Activated CD4-positive, alpha-beta memory T cell treated with anti-CD3 and anti-CD28 coated beads for 36 hours (primary cell): ENCODE data around the gene SYCP2L. TPM values are rescaled to one million over a fixed set of nuclear protein-coding genes. Genes with fewer than 3 reads are reported as not detected.
"Not testable (repeated sequence)": the region's sequence is repeated elsewhere in the genome, so short reads cannot be mapped to it uniquely, and the experiment has no call there.

Experiments used
- CTCF ChIA-PET: fragments of 350-600 bp; sonication (Branson Sonifier 250); formaldehyde crosslinking; loops from one replicate; lab custom pipeline; 2021; ENCODE audit warnings: antibody characterized with exemption, inconsistent platforms; lab: Charles Lee
- POLR2A ChIA-PET: fragments of 350-600 bp; sonication (Branson Sonifier 250); formaldehyde crosslinking; loops from one replicate; lab custom pipeline; 2021; ENCODE audit warnings: antibody characterized with exemption; lab: Charles Lee
- DNase-seq: peaks from one replicate; pipeline ENCODE4 v3.0.0-alpha.2; 2020
- H3K27ac Mint-ChIP-seq: one replicate; pipeline ENCODE4 v1.8.0; 2021; ENCODE audit warnings: mixed read lengths
- H3K27me3 Mint-ChIP-seq: one replicate; pipeline ENCODE4 v1.8.0; 2021; ENCODE audit warnings: mixed read lengths
- H3K36me3 Mint-ChIP-seq: one replicate; pipeline ENCODE4 v1.8.0; 2021; ENCODE audit warnings: mixed read lengths
- H3K4me1 Mint-ChIP-seq: one replicate; pipeline ENCODE4 v1.8.0; 2021; ENCODE audit warnings: low read depth, mixed read lengths
- H3K4me3 Mint-ChIP-seq: one replicate; pipeline ENCODE4 v1.8.0; 2021; ENCODE audit warnings: mild to moderate bottlenecking, mixed read lengths
- H3K9me3 Mint-ChIP-seq: one replicate; pipeline ENCODE4 v1.8.0; 2021; ENCODE audit warnings: mixed read lengths
- intact Hi-C: fragments of 100-400 bp; cut with micrococcal nuclease; formaldehyde crosslinking; loops from one replicate; pipeline ENCODE4 v1.15.1; 2023
- total RNA-seq, 2 experiments: library from RNA; stranded (reverse); gene quantifications; one replicate each; pipeline ENCODE4 v1.2.3, GENCODE V29; 2021

Gene SYCP2L
- total RNA-seq = under 1 TPM in 1 of 2 experiments, not detected in 1; 0.10 TPM

GRCh38 chr6:10886691-10887502 lies at the start of gene SYCP2L:
Gene SYCP2L, plus strand, starts transcription at chr6:10887052. Its CDS starts 75 bp downstream, at chr6:10887127.
- intact Hi-C loops = loop anchor here (2.0 kb wide), 1 partner anchor 48 kb away; the partner anchor contains the start of gene MAK
- no peak within 1 kb of the TSS for H3K27ac Mint-ChIP-seq
- no peaks in the 10 kb centered on the region for H3K9me3 Mint-ChIP-seq
- peak; percentile 17 for DNase-seq
- CTCF ChIA-PET = interaction anchor here (0.6 kb wide), 1 partner anchor 21 kb away, joined by 3 read pairs; no protein-coding TSS in a partner anchor
- peak within 1 kb of the TSS; percentile 52 for H3K4me3 Mint-ChIP-seq
- peaks cover 11% of the 10 kb centered on the region for H3K4me1 Mint-ChIP-seq
- H3K27me3 Mint-ChIP-seq = peaks cover 68% of the 10 kb centered on the region
- no peaks in the 10 kb centered on the region for H3K36me3 Mint-ChIP-seq
- POLR2A ChIA-PET = no interaction called here

- H3K36me3 Mint-ChIP-seq = peaks cover 7% of the 10 kb centered on the region
- ChIA-PET CTCF (interaction anchor here (0.9 to 1.9 kb wide), 2 partner anchors 35 to 233 kb away, joined by 3 to 7 read pairs; no protein-coding TSS in a partner anchor), POLR2A (no interaction called here)
- peak; percentile 36 for DNase-seq
- H3K27ac Mint-ChIP-seq = peak overlapping the region; percentile 73
- H3K4me3 Mint-ChIP-seq = peak overlapping the region; percentile 73
- intact Hi-C loops = loop anchor here (5.0 kb wide), 2 partner anchors 440 to 530 kb away; no protein-coding TSS in a partner anchor
- H3K4me1 Mint-ChIP-seq = peaks cover 31% of the 10 kb centered on the region
- peaks cover 40% of the 10 kb centered on the region for H3K27me3 Mint-ChIP-seq
- H3K9me3 Mint-ChIP-seq = peaks cover 8% of the 10 kb centered on the region
Observed at GRCh38 chr6:10837622-10837994, 49.2 kb upstream of the SYCP2L start.

GRCh38 chr6:10837995-10838793 lies 48.7 kb upstream of the SYCP2L start, which contains the start of gene MAK:
Gene MAK, minus strand, starts transcription at chr6:10838539. Its CDS starts 7,891 bp downstream, at chr6:10830648.
- H3K4me3 Mint-ChIP-seq = peak within 1 kb of the TSS; percentile 73
- peak within 1 kb of the TSS; percentile 98 for H3K27ac Mint-ChIP-seq
- intact Hi-C loops = loop anchor here (1.0 to 5.0 kb wide), 12 partner anchors 49 to 1173 kb away; partner anchors contain the start of genes C6orf52, PAK1IP1, SMIM13 and SYCP2L
- ChIA-PET POLR2A (interaction anchor here (0.7 to 1.0 kb wide), 3 partner anchors 90 to 258 kb away, joined by 3 to 4 read pairs (median 4); partner anchors contain the start of genes C6orf52, PAK1IP1 and TMEM14B), CTCF (interaction anchor here (0.9 to 1.2 kb wide), 2 partner anchors 232 to 360 kb away, joined by 3 read pairs; no protein-coding TSS in a partner anchor)
- DNase-seq = peak; percentile 91
- H3K9me3 Mint-ChIP-seq = peaks cover 8% of the 10 kb centered on the region
- H3K27me3 Mint-ChIP-seq = peaks cover 40% of the 10 kb centered on the region
- H3K36me3 Mint-ChIP-seq = peaks cover 7% of the 10 kb centered on the region
- peaks cover 31% of the 10 kb centered on the region for H3K4me1 Mint-ChIP-seq

- Mint-ChIP-seq H3K27me3 (peaks cover 45% of the 10 kb centered on the region), H3K27ac (peak overlapping the region; percentile 98), H3K4me3 (peak overlapping the region; percentile 73), H3K4me1 (peaks cover 31% of the 10 kb centered on the region), H3K36me3 (peaks cover 7% of the 10 kb centered on the region), H3K9me3 (peaks cover 8% of the 10 kb centered on the region)
- peak; percentile 63 for DNase-seq
- intact Hi-C loops = loop anchor here (1.0 to 5.0 kb wide), 13 partner anchors 48 to 1172 kb away; partner anchors contain the start of genes C6orf52, PAK1IP1, SMIM13 and SYCP2L
- POLR2A ChIA-PET = interaction anchor here (0.7 to 1.0 kb wide), 3 partner anchors 91 to 257 kb away, joined by 3 to 4 read pairs (median 4); partner anchors contain the start of genes C6orf52, PAK1IP1 and TMEM14B
- CTCF ChIA-PET = interaction anchor here (1.2 kb wide), 1 partner anchor 361 kb away, joined by 3 read pairs; no protein-coding TSS in a partner anchor
Observed at GRCh38 chr6:10838794-10839333, 48.0 kb upstream of the SYCP2L start.

- H3K36me3 Mint-ChIP-seq = no peaks in the 10 kb centered on the region
- no peak overlapping the region for H3K4me3 Mint-ChIP-seq
- ChIA-PET CTCF (no interaction called here), POLR2A (no interaction called here)
- peaks cover 19% of the 10 kb centered on the region for H3K4me1 Mint-ChIP-seq
- no peak for DNase-seq
- H3K27me3 Mint-ChIP-seq = peaks cover 24% of the 10 kb centered on the region
- intact Hi-C loops = no loop called here
- H3K9me3 Mint-ChIP-seq = no peaks in the 10 kb centered on the region
- H3K27ac Mint-ChIP-seq = no peak overlapping the region
Observed at GRCh38 chr6:10843554-10843953, 43.3 kb upstream of the SYCP2L start.

- H3K27ac Mint-ChIP-seq = no peak overlapping the region
- no peak for DNase-seq
- H3K9me3 Mint-ChIP-seq = no peaks in the 10 kb centered on the region
- no peaks in the 10 kb centered on the region for H3K4me1 Mint-ChIP-seq
- intact Hi-C loops = no loop called here
- no peaks in the 10 kb centered on the region for H3K36me3 Mint-ChIP-seq
- CTCF ChIA-PET = interaction anchor here (1.3 kb wide), 1 partner anchor 222 kb away, joined by 4 read pairs; no protein-coding TSS in a partner anchor
- POLR2A ChIA-PET = no interaction called here
- no peak overlapping the region for H3K4me3 Mint-ChIP-seq
- peaks cover 14% of the 10 kb centered on the region for H3K27me3 Mint-ChIP-seq
Observed at GRCh38 chr6:10847684-10848083, 39.2 kb upstream of the SYCP2L start.

- Mint-ChIP-seq H3K4me1 (no peaks in the 10 kb centered on the region), H3K27me3 (peaks cover 12% of the 10 kb centered on the region), H3K36me3 (no peaks in the 10 kb centered on the region), H3K27ac (no peak overlapping the region), H3K9me3 (peaks cover 14% of the 10 kb centered on the region), H3K4me3 (no peak overlapping the region)
- CTCF ChIA-PET = no interaction called here
- intact Hi-C loops = no loop called here
- no peak for DNase-seq
- POLR2A ChIA-PET = no interaction called here
Observed at GRCh38 chr6:10849901-10850300, 37.0 kb upstream of the SYCP2L start.

GRCh38 chr6:10850728-10851127 lies 36.1 kb upstream of the SYCP2L start:
- H3K4me1 Mint-ChIP-seq = no peaks in the 10 kb centered on the region
- ChIA-PET POLR2A (no interaction called here), CTCF (interaction anchor here (1.7 kb wide), 1 partner anchor 104 kb away, joined by 4 read pairs; no protein-coding TSS in a partner anchor)
- no peaks in the 10 kb centered on the region for H3K36me3 Mint-ChIP-seq
- DNase-seq = no peak
- peaks cover 15% of the 10 kb centered on the region for H3K27me3 Mint-ChIP-seq
- peaks cover 17% of the 10 kb centered on the region for H3K9me3 Mint-ChIP-seq
- intact Hi-C loops = no loop called here
- no peak overlapping the region for H3K27ac Mint-ChIP-seq
- H3K4me3 Mint-ChIP-seq = no peak overlapping the region

GRCh38 chr6:10852361-10852960 lies 34.4 kb upstream of the SYCP2L start:
- Mint-ChIP-seq H3K9me3 (peaks cover 17% of the 10 kb centered on the region), H3K27me3 (peaks cover 15% of the 10 kb centered on the region), H3K4me1 (no peaks in the 10 kb centered on the region), H3K4me3 (no peak overlapping the region), H3K27ac (no peak overlapping the region), H3K36me3 (no peaks in the 10 kb centered on the region)
- CTCF ChIA-PET = no interaction called here
- POLR2A ChIA-PET = no interaction called here
- no peak for DNase-seq
- intact Hi-C loops = no loop called here

- H3K27ac Mint-ChIP-seq, CTCF ChIA-PET: not testable (repeated sequence)
- H3K9me3 Mint-ChIP-seq = peaks cover 17% of the 10 kb centered on the region
Observed at GRCh38 chr6:10853849-10854300, 33.0 kb upstream of the SYCP2L start.

More at GRCh38 chr6:10853849-10854300, 33.0 kb upstream of the SYCP2L start:
- H3K4me1 Mint-ChIP-seq, H3K36me3 Mint-ChIP-seq, DNase-seq, POLR2A ChIA-PET, intact Hi-C loops, H3K4me3 Mint-ChIP-seq: not testable (repeated sequence)
- H3K27me3 Mint-ChIP-seq = peaks cover 13% of the 10 kb centered on the region
